T47D (cell line): Measurements from ENCODE around the gene MDFI.
A peak's percentile ranks its signal among the peaks of the same experiment; 100 is the strongest.

Source experiments
- DNase-seq, 2 experiments: peaks; one replicate each; pipeline versions ENCODE4 v3.0.0 to v3.0.0-alpha.2; 2011 to 2012; ENCODE audit warnings: low read depth in 1 of 2, low spot score in 1 of 2
- JUND ChIP-seq: IDR thresholded peaks from 2 replicates; pipeline ENCODE4 v1.6.1; 2012; ENCODE audit warnings: low read depth
- in situ Hi-C: cut with HindIII; loops from 2 replicates; pipeline ENCODE4 v1.10.0; 2016; ENCODE audit warnings: low sequenced_read_pairs, low pct_unique_long_range_greater_than_20kb

Gene MDFI

DNA sequence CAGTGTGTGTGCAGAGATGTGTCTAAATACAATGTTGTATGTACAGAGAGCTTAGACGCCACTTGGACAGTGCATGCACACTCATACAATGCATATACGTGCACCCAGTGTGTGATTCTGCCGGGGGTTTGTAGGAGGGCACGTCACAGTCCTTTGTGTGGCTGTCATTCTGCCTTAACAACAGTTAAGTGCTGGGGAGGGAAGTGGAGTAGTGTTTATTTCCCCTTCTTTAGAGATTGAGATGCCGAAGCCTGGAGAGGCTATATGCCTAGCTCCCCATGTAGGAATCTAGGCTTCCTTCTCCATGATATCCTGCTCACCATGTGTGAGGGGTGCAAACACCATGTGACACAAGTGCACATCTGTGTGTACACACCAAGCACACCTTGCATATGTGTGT lies 38.2 kb downstream of the MDFI start:
- in situ Hi-C loops, result no loop called here
- no peak for TF ChIP-seq JUND
- no peak for DNase-seq

DNA sequence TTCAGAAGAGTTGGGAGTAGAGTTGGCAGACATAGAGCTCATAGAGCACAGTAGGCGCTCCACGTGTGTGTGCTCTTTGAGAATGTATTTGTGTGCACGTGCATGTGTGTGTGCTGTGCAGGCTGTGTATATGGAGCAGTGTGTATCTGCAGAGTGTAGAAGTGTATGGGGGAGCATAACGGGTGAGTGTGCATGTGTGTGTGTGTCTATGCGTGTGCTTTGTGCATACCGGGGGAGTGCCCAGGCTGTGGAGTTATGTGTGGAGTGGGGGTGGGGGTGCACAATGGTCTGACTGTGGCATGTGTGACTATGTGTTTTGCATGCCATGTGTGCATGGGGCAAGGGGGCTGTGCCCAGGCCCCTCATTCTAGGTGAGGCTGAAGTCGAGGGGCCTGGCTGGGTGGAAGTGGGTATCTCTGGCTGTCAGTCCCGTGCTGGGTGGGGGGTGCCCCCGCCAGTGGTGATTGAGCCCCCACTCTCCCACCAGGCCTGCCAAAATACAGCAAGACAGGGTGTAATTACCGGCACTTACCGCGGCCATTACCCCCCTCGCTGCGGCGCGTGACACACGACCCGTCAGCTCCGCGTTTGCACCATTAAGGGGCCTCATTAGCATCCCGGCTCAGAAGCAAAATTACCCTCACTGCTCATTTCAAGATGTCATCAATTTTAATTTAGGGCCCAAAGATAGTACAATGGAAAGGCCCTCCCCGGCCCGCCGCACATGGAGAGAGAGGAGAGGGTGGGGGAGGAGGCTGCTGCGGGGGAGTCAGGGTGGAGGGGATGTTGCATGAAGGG lies 39.1 kb downstream of the MDFI start:
- in situ Hi-C loops, result no loop called here
- TF ChIP-seq JUND, result no peak
- no peak for DNase-seq

DNA sequence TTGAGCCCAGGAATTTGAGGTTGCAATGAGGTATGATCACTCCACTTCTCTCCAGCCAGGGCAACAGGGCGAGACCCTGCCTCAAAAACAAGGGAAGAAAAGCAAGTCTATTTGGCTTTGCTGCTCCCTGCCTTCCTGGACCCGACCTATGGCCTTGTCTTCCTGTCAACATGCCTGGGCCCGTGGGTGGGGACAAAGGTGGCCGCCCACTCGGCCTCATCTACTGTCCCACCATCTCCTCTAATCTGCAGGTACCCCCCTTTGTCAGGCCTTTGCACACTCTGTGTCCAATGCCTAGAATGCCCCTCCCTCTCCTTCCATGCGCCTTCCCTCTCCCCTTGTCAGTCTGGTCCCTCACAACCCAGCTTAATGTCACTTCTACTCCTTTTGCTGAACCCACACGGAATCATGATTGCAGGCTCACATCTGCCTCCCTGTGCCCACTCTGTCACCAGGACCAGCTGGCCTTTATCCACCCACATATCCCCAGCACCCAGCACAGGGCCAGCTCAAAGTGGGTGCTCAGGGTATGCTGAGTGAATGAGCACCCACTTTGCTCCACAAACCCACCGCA lies 40.3 kb downstream of the MDFI start:
- in situ Hi-C loops, result no loop called here
- TF ChIP-seq JUND, result no peak
- no peak for DNase-seq

DNA sequence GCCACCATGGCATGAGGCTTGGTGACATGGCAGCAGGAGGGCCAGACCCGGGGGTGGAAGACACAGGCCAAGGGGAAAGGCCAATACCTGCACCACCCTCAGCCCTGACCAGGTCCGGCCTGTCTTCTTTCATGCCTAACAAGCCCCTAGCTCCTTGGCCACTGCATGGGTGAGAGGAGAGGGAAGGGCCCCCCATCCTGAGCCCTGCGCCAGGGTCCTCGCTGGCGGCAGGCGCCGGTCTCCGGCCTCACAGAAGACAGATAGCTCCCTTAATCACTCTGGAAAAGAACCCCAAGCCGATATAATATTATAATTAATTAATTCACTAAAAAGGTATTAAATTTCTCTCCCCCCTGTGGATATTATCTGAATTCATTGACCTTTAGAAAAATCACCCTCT lies 41.4 kb downstream of the MDFI start:
- no peak for TF ChIP-seq JUND
- in situ Hi-C loops, result no loop called here

DNA sequence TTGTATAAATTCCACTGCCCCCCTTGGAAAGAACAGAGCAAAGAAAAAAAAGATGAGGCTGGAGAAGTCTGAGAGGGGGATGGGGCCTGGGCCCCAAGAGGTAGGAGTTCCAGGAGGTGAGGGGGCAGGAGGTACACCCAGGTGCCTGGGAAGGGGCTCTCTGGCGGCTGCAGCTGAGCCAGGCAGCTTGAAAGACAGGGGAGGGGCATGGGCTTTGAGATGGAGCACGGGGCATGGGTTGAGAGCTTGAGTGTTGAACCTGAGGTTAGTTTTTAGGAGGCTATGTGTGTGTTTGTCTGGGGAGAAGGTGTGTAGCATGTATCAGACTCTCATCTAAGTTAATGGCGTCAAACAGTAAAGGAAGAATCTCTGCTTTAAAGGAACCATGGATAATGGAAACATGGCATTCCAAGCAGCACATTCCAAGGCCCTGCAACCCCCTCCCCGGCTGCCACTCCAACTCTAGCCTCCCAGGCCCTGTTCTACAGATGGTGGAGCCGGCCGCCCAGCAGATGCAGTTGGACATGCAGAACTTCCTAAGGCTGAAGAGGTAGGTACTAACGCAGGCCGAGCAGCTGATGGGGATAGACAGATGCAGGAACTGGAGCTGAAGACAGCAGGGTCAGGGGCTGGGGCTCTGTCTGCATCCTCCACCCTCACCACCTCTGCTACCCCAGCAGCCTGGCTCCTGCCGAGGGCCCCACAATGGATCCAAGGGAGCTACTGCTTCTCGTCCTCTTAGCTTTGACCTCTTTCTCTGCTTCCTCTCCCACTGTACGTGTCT lies 42.1 kb downstream of the MDFI start:
- in situ Hi-C loops, result no loop called here
- no peak for TF ChIP-seq JUND
- DNase-seq, result no peak

More for the DNA sequence above, 41.4 kb downstream of the MDFI start:
- DNase-seq, result no peak

DNA sequence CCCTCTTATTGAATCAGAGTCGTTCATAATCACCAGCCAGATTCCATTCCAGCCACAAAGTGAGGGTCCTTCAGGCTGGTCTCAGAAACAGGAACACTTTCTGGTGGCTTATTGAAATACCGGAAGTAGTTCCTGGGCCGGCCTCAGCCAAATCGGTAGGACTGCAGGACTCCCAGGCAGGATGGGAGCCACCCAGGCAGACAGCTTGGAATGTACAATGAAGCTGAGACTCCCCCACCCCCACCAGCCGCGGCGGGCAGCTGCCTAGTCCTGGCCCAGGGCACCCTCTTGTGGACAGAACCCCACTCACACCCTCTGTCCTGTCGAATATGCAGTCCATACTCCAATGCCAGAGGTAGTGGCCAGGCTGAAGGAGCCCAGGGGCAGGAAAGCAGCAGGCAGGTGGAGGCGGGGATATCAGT lies 43.8 kb downstream of the MDFI start:
- in situ Hi-C loops, result no loop called here
- no peak for TF ChIP-seq JUND
- peak; percentile 90 to 95 for DNase-seq

DNA sequence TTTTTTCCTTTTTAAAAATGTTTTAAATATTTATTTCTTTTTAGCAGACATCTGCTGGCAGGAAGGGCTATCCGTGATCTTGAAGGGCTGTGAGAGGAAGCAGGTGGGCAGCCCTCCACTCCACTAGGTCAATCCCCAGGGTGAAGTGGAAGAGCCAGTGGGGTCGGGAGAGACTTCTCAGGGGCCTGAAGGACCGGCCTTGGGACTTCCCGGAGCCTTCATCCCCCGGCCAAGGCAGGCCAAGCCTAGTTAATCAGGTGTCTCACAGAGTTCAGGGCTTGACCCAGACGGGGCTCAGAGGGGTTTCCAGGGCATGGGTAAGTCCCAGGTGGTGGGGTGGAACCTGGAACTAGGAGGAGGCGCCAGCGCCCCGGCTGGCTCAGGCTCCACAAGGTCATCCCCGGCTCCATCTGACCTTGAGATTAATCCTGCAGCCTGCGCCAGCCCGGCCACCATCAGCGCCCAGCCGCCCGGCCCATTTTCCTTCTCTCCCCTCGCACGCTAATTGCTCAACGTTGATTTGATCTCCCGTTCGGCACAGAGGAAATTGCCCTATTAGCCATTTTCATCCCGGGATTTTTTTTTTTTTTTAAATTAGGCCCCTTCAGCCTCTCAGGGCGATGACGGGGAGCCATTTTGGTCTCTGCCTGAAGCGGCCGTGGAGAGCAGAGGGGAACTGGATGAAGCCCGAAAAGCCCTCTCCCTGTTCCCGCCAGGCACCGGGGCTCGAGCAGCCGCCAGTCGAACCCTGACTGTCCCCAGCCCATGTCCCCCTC lies 44.4 kb downstream of the MDFI start:
- in situ Hi-C loops, result no loop called here
- DNase-seq, result no peak
- TF ChIP-seq JUND, result no peak

DNA sequence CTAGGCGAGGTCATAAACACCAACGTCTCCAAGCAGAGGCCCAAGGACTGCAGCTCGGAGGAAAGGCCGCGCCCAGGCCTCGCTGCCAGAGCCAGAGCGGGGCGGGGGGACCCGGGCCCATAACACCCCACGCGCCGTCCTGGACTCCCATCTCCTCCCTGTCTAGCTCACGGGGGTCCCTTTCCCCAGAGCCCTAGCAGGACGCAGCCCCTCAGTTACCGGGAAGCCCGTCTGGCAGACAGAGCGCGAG lies 44.9 kb downstream of the MDFI start:
- no peak for TF ChIP-seq JUND
- in situ Hi-C loops, result no loop called here
- no peak for DNase-seq

DNA sequence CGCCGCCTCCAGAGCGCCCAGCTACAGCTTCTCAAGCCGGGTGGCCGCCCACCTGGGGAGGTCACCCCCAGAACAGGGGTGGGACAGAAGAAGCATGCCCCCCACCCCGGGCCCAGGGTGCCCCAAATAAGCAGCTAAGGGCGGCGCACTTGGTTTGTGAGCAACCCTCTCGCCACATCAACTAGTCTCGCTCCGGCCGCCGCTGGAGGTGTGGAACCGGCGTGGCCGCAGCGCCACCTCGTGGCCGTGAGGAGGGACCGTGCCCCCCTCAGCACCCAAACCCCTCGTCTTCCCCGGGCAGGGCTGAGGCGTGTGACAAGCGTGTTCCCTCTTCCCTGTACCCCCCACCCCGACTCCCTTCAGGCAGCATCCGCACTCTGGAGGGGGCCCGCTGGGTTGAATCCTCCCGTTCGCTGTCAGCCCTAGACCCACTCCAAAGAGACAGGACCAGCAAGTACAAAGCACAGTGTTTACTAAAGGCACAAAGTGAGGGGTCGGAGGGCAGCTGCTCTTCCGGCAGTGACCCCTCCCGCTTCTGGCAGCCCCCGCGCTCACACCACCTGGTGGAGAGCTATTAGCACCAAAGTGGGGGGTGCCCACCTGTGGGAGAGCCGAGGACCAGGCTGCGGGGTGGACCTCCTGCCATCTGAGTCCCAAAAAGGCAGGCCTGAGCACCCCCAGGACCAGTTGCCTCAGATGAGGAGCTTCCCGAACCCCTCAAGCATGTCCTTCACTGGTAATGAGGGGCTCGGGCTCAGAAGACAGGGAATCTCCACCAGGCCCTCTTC lies 45.4 kb downstream of the MDFI start:
- in situ Hi-C loops, result no loop called here
- DNase-seq, result peak; percentile 74 to 86
- TF ChIP-seq JUND, result no peak

DNA sequence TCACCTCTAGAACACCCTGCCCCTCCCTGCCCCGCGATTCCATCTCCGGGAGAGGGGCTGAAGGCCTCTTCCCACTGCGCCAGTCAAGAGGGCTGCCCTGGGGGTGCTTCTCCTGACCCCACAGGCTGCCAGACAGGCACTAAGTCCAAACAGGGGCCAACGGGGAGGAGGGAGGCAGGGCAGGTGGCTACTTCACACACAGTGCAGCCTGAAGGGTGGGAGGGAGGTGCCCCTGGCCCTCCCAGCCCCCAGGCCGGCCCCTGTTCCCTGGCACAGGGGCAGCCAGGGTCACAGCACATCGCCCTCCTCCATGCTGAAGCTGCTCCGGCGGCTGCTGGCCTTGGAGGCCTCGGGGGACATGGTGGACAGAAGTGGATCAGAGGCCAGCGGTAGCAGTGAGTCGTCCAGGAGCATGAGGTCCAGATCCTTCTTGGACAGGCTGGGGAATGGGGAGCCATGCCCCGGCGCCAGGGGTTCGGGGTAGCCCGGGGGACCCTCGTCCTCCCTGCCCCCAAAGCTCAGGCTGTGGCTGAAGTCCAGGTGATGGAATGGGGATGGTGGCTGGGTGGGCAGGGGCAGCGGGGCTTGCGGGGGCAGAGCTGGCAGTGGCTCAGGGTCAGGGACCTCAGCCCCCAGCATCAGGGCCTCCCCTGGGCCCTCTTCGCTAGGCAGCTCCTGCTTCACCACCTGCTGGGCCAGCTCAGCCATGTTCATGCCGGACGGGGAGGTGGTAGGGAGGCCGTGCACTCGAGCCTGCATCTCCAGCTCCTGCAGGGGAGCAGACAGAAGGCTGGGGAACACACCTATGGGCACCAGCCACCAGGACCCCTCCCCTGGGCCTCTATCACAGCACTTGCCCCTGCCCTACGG lies 46.3 kb downstream of the MDFI start:
- in situ Hi-C loops, result no loop called here
- no peak for DNase-seq
- no peak for TF ChIP-seq JUND

DNA sequence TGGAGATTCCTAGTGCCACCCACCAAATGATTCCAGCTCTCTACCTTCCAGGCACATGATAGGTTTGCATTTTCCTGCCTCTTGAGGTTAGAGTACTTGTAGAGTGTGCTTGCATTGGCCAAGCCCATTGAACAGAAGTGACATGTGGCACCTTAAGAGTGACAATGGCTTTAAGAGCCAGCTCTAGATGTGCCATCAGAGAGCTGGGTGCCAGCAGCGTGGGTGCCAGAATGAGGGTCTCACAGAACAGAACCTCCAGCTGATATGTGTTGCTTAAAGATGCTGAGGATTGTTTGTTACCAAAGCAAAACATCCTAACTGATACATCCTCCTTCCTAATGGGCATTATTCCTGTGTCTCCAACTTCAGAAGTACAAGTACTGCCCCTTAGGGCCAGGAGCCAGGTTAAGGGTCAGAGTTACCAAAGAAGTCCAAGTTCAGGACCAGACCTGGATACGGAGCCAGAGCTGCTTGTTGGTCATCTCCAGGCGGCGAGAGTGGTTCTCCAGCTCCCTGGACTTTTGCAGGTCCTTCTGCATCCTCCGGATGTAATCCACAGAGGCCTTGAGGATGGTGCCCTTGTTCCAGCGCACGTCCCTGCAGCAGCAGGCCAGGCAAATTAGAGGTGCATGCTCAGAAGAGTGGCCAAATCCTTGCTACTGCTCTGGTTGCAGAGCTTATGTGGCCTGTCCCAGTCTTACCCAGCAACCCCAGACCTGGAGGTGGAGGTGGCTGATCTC lies 47.5 kb downstream of the MDFI start:
- DNase-seq, result no peak
- TF ChIP-seq JUND, result no peak
- in situ Hi-C loops, result no loop called here
